NCI-H524 treated with DMSO at 0.1 percent for 48 hours (cell line): ENCODE results near the gene CXADR.
"Not testable (repeated sequence)": the region's sequence is repeated elsewhere in the genome, so short reads cannot be mapped to it uniquely, and the experiment has no call there.

ENCODE experiments used
- DNase-seq: peaks from one replicate; lab custom pipeline; 2025; lab: John Stamatoyannopoulos, UW

The CXADR gene

DNA sequence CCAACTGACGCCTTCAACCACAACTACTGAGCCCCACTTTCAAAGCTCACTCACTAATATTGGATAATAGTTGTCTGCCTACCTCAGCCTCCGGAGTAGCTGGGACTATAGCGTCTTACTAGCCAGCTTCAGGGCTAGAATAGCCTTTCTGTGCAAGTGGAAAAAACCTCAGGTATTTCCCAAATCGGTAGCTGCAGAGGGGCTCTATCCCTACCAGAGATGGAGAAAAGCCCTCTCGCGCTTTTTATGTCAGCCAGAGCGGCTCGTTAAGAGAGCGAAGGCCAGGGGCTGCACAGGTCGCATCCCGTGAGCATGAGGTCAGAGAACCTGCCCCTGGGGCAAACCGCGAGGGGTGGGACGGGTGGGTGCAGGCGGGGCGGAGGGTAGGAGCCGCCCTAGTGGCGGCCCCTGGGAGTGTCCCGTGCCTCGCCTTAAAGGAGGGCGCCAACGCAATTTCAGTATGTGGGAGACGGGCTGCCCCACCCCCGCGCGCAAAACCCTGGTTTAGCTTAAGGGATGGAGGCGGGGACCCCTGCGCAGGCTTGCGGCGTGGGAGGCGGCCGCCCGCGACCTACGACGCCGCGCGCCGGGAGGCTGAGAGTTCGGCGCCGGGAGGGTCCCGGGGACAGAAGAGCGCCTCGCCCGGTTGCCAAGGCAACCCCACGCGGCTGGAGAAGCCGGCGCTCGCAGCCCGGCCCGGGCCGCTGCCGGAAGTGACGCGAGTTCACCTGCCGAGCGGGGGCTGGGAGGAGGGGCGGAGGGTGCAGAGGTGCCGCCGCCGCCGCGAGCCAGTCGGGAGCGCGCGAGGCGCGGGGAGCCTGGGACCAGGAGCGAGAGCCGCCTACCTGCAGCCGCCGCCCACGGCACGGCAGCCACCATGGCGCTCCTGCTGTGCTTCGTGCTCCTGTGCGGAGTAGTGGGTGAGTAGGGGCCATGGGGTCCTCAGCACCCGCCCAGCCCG is at the start of gene CXADR:
Gene CXADR, plus strand, starts transcription at position 791 of the 961 bp plus-strand sequence. Its CDS starts 87 bp downstream, at position 878.
- peak; percentile 50 for DNase-seq

- DNase-seq, result no peak
Observed at GRCh38 chr21:17466166-17466565, 46.7 kb upstream of the CXADR start.

DNA sequence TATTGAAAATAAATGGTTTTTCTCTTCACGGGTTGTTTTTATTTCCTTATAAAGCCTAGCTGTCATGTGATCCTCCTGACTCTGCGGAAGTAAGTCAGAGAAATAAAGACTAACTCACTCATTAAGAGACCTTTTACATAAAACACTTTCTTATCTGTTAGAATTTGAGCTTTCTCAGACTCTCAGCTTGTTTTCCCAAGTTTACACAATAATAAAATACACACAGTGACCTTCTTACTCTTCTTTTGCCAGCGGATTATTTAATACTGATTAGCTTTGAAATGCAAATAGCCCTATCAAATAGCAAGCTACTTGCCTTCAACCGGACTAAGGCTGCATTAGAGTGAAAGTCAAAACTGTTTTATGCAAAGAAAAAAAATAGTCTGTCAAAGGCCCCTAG is 45.5 kb upstream of the CXADR start:
- DNase-seq, result no peak

GRCh38 chr21:17467829-17468228 is 45.0 kb upstream of the CXADR start:
- no peak for DNase-seq

- no peak for DNase-seq
Observed at GRCh38 chr21:17468698-17469097, 44.1 kb upstream of the CXADR start.

GRCh38 chr21:17469727-17470126 is 43.1 kb upstream of the CXADR start:
- DNase-seq, result no peak

DNA sequence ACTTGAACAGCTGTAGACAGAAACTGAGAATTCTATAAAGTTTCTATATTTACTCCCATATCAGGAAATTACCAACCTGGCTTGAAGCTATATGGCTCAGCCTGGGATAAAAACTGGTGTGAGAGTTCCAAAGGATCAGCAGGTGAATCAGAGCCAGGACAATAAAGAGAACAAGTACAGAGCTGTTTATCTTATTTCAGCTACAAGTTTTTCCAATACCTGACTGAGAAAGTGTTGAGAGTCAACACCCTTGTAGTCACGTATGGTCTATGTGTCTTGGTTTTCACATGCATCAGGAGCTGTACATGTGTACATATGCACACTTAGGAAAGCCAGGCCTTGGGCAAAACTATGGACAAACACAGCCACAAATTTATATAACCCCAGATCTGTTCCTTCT is 40.7 kb upstream of the CXADR start:
- DNase-seq, result no peak

- DNase-seq, result no peak
Observed at GRCh38 chr21:17472592-17473271, 40.1 kb upstream of the CXADR start.

- DNase-seq, result no peak
Observed at GRCh38 chr21:17476006-17476405, 36.8 kb upstream of the CXADR start.

DNA sequence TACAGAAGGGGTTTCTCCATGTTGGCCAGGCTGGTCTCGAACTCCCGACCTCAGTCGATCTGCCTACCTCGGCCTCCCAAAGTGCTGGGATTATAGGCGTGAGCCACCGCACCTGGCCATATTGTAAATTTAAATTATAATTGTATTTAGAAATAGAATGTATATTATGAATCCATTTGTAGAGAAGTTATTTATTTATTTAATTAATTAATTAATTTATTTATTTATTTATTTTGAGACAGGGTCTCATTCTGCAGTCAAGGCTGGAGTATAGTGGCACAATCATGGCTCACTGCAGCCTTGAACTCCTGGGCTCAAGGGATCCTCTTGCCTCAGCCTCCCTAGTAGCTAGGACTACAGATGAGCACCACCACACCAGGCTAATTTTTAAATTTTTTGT is 34.7 kb upstream of the CXADR start:
- DNase-seq, result not testable (repeated sequence)

GRCh38 chr21:17479606-17480005 is 33.2 kb upstream of the CXADR start:
- no peak for DNase-seq

- no peak for DNase-seq
Observed at GRCh38 chr21:17482928-17483327, 29.9 kb upstream of the CXADR start.

- no peak for DNase-seq
Observed at GRCh38 chr21:17488620-17489019, 24.2 kb upstream of the CXADR start.

DNA sequence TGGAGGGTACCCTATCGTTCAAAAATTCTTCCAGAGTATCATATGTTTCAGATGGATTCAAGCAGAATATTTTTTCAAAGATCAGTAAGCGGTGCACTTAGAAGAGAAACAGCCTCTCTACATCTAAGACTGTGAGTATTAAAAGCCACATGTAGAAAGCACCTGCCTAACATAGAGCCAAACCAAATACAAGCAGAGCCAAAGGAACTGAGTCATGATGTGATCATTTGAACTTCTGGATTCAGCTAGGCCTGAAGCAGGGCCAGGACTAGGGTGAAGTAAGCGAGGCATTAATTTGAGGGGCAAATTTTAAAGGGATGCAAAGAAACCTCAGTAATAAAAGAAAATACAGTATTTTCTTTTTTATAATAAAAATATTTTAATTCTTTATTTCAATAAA is 23.3 kb upstream of the CXADR start:
- not testable (repeated sequence) for DNase-seq

GRCh38 chr21:17491716-17492414 is 21.0 kb upstream of the CXADR start:
- no peak for DNase-seq

GRCh38 chr21:17492415-17493168 is 20.3 kb upstream of the CXADR start:
- no peak for DNase-seq

- DNase-seq, result no peak
Observed at GRCh38 chr21:17494051-17494450, 18.8 kb upstream of the CXADR start.

GRCh38 chr21:17495680-17496079 is 17.2 kb upstream of the CXADR start:
- DNase-seq, result no peak

- DNase-seq, result no peak
Observed at GRCh38 chr21:17497316-17497715, 15.5 kb upstream of the CXADR start.

GRCh38 chr21:17498586-17498985 is 14.3 kb upstream of the CXADR start:
- DNase-seq, result no peak

DNA sequence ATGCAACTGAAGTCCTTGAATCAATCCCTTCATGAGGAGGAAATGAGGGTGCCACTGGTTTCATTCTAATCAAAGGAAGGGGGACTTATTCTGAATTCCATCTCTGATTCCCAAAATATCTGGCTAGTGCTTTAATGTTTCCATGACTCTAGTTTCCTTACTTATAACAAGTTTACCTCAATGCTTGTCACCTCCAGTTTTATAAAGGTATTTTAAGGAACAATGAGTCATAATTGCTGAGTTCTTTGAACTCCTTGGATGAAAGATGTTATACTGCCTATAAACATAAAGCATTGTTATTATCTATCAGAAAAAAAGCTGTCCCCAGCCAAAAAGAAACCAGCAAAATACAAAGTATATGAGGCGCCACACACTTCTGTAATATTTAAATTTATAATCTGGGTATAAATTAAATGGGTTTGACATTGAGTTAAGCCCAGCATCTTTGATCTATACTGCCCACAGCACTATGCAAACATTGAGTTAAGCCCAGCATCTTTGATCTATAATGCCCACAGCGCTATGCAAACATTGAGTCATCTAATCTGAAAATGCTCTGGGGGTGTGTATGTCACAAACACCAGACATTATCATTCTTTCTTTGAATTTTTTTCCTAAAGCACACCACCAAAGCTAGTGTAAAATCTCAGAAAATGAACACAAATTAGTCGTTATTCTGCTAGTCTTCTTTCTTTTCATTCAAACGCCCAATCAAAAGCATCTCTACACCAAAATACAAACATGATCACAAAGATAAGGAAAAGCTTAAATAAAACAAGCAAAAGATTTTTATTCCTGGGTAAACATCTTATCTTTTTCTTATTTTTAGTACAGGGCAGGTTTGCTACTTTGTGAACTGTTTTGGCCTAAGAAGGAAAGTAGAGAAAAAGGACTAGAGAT is 11.5 kb upstream of the CXADR start:
- DNase-seq, result no peak
